Posterior vena cava (tissue), 2 donors: Measurements from ENCODE around the gene LENG8. TPM values are rescaled to one million over a fixed set of nuclear protein-coding genes. Genes with fewer than 3 reads are reported as not detected.

Experiments used
- DNase-seq: peaks from one replicate; pipeline ENCODE4 v3.0.0-alpha.2; 2020; ENCODE audit warnings: low spot score
- intact Hi-C, 2 donors: fragments of 100-400 bp; cut with DNase I; formaldehyde crosslinking; loops; one replicate each; pipeline versions ENCODE4 v1.14.1 to v1.14.2; 2022 to 2023
- total RNA-seq, 2 donors: library from RNA; stranded (reverse); fragmentation: NEBNext Ultra II Directional; extraction: Animal tissue kit (Norgen Biotek cat#: 25700); gene quantifications; one replicate each; pipeline ENCODE4 v1.2.1, GENCODE V29; 2021
- donor health status: DM: yes; HTN: yes; CAD: no.
- donor health status: DM: yes; HTN: yes; CAD: no.

The LENG8 gene
- total RNA-seq, 2 donors from 2014 or later, result 113 to 140 TPM

GRCh38 chr19:54420383-54421168 is 28.4 kb upstream of the LENG8 start:
- peak; percentile 76 for DNase-seq
- intact Hi-C loops, result loop anchor here in 1 of 2 donors (5.0 kb wide), 1 partner anchor 623 kb away; no protein-coding TSS in a partner anchor

GRCh38 chr19:54421169-54421516 is 27.9 kb upstream of the LENG8 start:
- DNase-seq, result peak; percentile 69
- intact Hi-C loops, result loop anchor here in 1 of 2 donors (5.0 kb wide), 1 partner anchor 624 kb away; no protein-coding TSS in a partner anchor

- intact Hi-C loops, result loop anchor here in 1 of 2 donors (5.0 kb wide), 1 partner anchor 624 kb away; no protein-coding TSS in a partner anchor
- peak; percentile 36 for DNase-seq
Measured at GRCh38 chr19:54421521-54421920, 27.5 kb upstream of the LENG8 start.

DNA sequence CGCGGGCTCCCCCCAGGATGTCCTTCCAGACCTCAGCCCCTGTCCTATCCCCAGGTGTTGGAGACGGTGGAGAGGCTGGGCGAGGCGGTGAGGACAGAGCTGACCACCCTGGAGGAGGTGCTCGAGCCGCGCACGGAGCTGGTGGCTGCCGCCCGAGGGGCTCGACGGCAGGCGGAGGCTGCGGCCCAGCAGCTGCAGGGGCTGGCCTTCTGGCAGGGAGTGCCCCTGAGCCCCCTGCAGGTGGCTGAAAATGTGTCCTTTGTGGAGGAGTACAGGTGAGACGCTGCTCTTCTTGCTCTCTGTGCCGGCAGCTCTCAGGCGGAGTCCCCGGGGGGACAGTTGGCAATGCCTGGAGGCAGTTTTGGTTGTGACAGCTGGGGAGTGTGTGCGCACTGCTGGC is 26.9 kb upstream of the LENG8 start:
- peak; percentile 67 for DNase-seq
- intact Hi-C loops, result loop anchor here in 1 of 2 donors (5.0 kb wide), 1 partner anchor 625 kb away; no protein-coding TSS in a partner anchor

GRCh38 chr19:54424201-54424600 is 24.8 kb upstream of the LENG8 start:
- intact Hi-C loops, result loop anchor here in 1 of 2 donors (5.0 kb wide), 1 partner anchor 627 kb away; no protein-coding TSS in a partner anchor
- DNase-seq, result peak; percentile 69

DNA sequence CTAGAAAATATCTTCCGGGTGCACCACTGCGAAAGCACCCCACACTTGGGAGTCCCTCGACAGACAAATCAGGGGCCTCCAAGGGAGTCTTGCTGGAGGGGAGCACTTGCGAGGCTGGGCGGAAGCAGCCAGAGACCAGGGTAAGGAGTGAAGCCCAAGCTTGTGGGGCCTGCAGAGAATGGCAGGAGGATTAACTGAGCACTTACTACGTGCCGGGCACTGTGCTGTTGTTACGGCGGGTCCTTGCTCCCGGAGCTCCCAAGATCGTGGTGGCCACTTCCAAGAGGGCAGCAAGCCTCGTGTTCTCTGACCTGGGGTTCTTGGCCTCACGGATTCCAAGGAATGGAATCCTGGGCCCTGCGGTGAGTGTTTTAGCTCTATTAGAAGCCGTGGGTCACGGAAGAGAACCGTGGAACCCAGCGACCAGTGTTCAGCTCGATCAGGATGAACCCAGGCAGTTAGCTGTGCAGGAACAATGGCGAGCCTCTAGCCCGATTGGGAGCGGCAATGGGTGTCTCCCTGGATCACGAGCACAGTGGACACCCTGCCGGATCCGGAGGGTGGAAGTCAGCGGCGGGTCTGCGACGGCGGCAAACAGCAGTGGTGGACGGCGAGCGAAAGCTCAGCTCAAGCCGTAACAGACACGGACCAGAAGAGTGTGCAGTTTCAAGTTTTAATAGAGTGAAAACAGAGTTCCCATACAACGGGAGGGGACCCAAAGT is 24.2 kb upstream of the LENG8 start:
- peak; percentile 62 for DNase-seq
- intact Hi-C loops, result loop anchor here in 1 of 2 donors (5.0 kb wide), 1 partner anchor 628 kb away; no protein-coding TSS in a partner anchor

DNA sequence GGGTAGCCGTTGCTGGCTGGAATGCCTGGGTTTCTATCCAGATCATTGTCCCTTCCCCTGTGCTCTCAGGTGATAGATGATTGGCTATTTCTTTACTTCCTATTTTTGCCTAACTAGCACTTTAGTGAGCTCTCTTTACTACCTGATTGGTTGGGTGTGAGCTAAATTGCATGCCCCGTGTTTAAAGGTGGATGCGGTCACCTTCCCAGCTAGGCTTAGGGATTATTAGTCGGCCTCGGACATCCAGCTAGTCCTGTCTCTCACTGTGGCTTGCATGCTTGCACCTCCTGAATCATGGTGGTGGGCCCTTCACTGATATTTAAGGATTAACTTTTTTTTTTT is 23.6 kb upstream of the LENG8 start:
- DNase-seq, result peak; percentile 31

DNA sequence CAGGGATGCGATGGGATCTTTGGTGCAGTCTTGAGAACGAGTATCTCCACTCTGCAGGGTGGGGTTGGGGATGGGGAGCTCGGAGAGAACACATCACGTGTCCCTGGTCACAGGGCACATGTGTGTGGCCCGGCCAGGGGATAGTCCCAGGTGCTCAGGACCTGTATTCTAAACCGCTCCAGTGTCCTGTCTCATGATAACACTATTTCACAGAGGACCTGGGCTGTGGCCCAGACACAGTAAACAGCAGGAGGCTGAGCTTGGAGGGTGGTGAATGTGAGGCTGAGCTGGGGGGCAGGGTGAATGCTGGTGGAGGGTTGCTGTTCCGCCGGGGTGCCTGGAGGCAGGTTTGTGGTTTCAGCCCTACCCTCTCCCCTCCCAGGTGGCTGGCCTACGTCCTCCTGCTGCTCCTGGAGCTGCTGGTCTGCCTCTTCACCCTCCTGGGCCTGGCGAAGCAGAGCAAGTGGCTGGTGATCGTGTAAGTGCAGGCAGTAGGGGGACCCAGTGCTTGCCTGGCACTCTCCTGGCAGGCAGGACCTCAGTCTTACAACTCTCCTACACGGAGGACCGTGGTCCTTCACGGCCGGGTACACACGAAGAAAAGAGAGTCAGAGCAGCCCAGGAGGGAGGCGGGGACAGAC is 22.6 kb upstream of the LENG8 start:
- intact Hi-C loops, result no loop called here
- DNase-seq, result peak; percentile 62

More for the DNA sequence above, 23.6 kb upstream of the LENG8 start:
- intact Hi-C loops, result no loop called here

GRCh38 chr19:54427586-54427985 is 21.4 kb upstream of the LENG8 start:
- peak; percentile 35 for DNase-seq

DNA sequence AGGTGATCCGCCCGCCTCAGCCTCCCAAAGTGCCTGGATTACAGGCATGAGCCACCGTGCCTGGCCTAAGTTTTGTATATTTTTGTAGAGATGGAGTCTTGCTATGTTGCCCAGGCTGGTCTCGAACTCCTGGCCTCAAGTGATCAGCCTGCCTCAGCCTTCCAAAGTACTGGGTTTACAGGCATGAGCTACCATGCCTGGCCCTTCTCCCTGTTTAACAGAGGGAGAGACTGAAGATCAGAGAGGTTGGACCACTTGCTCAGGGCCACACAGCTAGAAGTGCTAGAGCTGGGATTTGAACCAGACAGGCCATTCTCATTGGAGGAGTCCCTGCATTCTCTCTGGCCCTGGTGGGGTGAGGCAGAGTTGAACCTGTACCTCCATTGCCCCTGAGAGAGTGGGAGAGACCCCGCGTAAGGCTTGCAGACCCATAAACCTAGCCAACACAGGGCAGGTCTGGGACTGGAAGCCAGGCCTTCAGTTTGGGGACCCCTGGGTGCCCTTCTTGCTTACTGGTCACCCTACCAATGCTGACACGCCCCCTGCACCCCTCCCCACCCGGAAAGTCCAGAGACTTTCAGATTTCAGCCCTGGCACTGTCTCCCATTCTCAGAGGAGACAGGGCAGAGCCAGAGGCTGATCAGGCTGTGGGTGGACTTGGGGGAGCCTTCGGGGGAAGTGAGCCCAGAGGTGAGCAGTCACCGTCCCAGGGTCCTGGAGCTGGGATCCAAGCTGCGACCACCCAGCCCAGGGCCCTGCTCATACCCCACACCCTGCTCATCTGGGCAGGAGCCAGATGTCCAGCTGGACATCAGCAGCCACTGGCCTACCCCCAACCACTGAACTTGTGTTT is 20.4 kb upstream of the LENG8 start:
- intact Hi-C loops, result no loop called here
- DNase-seq, result peak; percentile 48

More at GRCh38 chr19:54427586-54427985, 21.4 kb upstream of the LENG8 start:
- intact Hi-C loops, result no loop called here

DNA sequence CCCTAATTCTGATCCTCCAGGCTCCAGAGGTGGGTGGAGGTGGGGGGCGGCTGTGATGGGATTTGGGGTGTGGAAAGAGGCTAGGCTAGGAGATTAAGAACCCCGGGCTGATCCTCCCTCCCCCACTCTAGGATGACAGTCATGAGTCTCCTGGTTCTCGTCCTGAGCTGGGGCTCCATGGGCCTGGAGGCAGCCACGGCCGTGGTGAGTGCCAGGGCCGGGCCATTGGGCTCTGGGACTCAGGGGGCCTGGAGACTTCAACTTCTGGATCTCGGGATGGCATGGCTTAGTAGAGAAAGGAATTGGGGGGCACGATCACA is 19.9 kb upstream of the LENG8 start:
- DNase-seq, result peak; percentile 78
- intact Hi-C loops, result no loop called here

DNA sequence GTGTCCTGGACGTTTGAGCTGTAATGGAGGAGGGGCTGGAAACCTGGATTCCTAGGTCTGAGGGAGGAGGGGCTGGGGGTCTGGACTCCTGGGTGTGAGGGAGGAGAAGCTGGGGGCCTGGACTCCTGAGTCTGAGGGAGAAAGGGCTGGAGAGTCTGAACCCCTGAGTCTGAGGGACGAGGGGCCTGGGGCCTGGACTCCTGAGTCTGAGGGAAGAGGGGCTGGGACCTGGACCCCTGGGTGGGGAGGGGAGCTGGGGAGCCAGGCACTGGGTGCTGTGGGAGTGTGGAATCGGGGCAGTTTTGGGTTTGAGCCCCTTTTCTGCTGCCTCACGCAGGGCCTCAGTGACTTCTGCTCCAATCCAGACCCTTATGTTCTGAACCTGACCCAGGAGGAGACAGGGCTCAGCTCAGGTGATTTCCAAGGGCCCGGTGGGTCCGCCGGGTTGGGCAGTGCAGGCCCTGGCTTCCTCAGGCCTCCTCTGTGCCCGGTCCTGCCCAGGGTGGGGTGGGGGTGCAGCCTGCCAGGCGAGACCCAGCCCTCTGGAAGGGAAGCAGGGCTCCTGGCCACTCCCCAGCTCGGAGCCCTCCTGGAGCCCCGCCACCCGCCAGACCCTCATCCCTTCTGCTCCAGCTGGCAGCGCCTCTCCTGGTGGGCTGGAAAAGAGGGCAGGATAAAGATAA is 19.3 kb upstream of the LENG8 start:
- intact Hi-C loops, result loop anchor here in 1 of 2 donors (5.0 kb wide), 1 partner anchor 1342 kb away; no protein-coding TSS in a partner anchor

DNA sequence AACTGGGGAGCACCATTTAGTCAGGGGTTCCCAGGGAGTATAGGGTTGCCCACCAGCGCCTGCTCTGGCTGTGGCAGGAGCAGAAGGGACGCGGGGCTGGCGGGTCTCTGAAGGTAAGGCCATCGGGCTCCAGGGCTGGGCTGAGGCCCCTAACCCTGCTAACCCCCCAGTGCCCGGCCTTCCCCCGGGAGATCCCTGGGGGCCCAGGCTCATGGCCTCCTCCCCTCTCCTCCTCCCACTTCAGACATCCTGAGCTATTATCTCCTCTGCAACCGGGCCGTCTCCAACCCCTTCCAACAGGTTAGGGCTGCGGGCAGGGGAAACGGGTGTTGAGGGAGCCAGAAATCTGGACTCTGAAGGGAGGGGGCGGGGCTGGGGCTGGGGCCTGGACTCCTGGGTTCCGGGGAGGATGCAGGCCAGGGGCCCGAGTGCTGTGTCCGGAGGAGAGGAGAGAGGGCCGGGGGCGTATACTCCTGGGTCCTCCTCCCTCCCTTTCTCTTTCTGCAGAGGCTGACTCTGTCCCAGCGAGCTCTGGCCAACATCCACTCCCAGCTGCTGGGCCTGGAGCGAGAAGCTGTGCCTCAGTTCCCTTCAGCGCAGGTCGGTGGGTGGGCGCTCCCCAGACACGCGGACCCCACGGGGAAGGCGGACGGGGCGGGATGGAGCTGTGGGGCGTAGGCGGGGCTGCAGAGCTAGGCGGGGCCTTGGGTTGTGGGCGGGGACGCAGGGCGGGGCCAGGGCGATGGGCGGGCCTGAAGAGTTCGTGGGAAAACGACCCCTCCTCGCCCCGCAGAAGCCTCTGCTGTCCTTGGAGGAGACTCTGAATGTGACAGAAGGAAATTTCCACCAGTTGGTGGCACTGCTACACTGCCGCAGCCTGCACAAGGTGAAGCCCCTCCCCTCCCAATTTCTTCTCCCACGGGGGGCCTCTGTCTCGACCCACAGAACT is 18.4 kb upstream of the LENG8 start:
- peak; percentile 80 for DNase-seq
- intact Hi-C loops, result loop anchor here in 1 of 2 donors (5.0 kb wide), 1 partner anchor 1343 kb away; no protein-coding TSS in a partner anchor

More for the DNA sequence above, 19.3 kb upstream of the LENG8 start:
- peak; percentile 58 for DNase-seq

DNA sequence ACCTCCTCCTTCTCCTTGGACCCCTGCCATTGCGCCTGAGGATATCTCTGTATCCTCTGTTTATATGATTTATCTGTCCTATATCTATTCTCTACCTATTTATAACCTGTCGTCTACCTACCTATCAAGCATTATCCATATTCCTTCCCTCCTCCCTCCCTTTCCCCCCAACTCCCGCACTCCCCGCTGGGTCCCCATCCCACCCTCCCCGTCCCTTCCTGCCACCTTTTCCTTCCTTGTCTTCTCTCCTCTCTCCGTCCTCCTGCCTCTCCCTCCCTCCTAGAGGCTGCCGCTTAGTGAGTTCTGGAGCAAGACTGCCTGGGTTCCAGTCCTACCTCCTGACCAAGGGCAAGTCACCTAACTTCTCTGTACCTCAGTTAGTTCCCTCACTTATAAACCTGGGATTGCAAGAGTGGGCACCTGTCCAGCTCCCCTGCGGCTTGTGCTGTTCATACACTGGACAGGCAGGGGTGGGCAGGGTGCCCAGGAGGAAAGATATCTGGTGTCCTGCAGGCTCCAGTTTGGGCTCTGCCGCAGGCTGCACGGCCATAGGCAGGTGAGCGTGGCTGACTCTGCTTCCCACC is 17.7 kb upstream of the LENG8 start:
- no peak for DNase-seq
- intact Hi-C loops, result loop anchor here in 1 of 2 donors (5.0 kb wide), 1 partner anchor 1344 kb away; no protein-coding TSS in a partner anchor

- DNase-seq, result peak; percentile 43
- intact Hi-C loops, result loop anchor here in 1 of 2 donors (5.0 kb wide), 1 partner anchor 1345 kb away; no protein-coding TSS in a partner anchor
Measured at GRCh38 chr19:54432144-54432738, 16.8 kb upstream of the LENG8 start.

DNA sequence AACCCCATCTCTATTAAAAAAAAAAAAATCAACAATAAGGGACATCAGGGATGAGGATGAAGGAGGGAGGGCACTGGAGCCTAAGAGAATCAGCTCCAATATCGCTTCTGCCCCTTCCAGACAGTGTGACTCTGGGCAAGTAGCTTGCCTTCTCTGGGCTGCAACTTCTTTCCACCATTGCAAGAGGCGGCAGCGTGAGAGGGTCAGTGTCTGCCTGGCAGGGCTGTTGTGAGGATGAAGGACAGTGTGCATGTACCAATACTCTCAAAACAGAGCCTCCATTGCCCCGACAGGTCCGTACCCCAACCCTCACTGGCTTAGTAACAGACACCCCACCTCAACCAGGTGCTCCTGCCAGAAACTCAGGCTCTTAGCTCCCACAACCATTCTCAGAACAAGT is 15.3 kb upstream of the LENG8 start:
- no peak for DNase-seq
- intact Hi-C loops, result loop anchor here in 1 of 2 donors (5.0 kb wide), 1 partner anchor 1346 kb away; no protein-coding TSS in a partner anchor
